Lung (tissue), 12 donors: ENCODE results near the gene PEX10. TPM values are rescaled to one million over a fixed set of nuclear protein-coding genes. Genes with fewer than 3 reads are reported as not detected.
A peak's percentile ranks its signal among the peaks of the same experiment; 100 is the strongest.

Source experiments
- ATAC-seq: fragments of 200-7000 bp; cut with Tn5 transposase; one replicate; pipeline ENCODE4 v1.9.1; 2020; ENCODE audit warnings: moderate number of reproducible peaks; ENCODE audit not compliant: insufficient read depth, low FRiP score
- DNase-seq, 3 donors: peaks; one replicate each; pipeline ENCODE4 v3.0.0-alpha.2; 2013 to 2017
- H3K27ac ChIP-seq, 2 donors: one replicate each; pipeline ENCODE4 v1.5.1; 2013; ENCODE audit warnings: mild to moderate bottlenecking in 2 of 2, moderate library complexity in 2 of 2, control low read depth in 1 of 2, inconsistent platforms in 1 of 2, low read depth in 1 of 2, low read length in 1 of 2
- H3K27me3 ChIP-seq, 3 donors: one replicate each; pipeline ENCODE4 v1.5.1; 2013; ENCODE audit warnings: low read length in 2 of 3; ENCODE audit not compliant: control insufficient read depth in 3 of 3, insufficient read depth in 3 of 3
- H3K36me3 ChIP-seq, 4 donors: one replicate each; pipeline ENCODE4 v1.5.1; 2013; ENCODE audit warnings: low read length in 4 of 4, mild to moderate bottlenecking in 1 of 4, moderate library complexity in 1 of 4; ENCODE audit not compliant: control insufficient read depth in 4 of 4, insufficient read depth in 4 of 4
- H3K4me1 ChIP-seq, 5 donors: one replicate each; pipeline ENCODE4 v1.5.1; 2013; ENCODE audit warnings: low read length in 5 of 5, mild to moderate bottlenecking in 2 of 5, moderate library complexity in 1 of 5; ENCODE audit not compliant: control insufficient read depth in 5 of 5, insufficient read depth in 5 of 5
- H3K4me3 ChIP-seq: one replicate; pipeline ENCODE4 v1.5.1; 2013; ENCODE audit warnings: mild to moderate bottlenecking, control low read depth, moderate library complexity
- H3K9ac ChIP-seq, 2 donors: one replicate each; pipeline ENCODE4 v1.5.1; 2013; ENCODE audit warnings: low read length in 2 of 2, control low read depth in 1 of 2; ENCODE audit not compliant: insufficient read depth in 1 of 2
- H3K9me3 ChIP-seq, 4 donors: one replicate each; pipeline ENCODE4 v1.5.1; 2013; ENCODE audit warnings: low read length in 3 of 4, mild to moderate bottlenecking in 1 of 4, moderate library complexity in 1 of 4; ENCODE audit not compliant: control insufficient read depth in 4 of 4, insufficient read depth in 3 of 4
- CTCF ChIP-seq: IDR thresholded peaks from 2 replicates; pipeline ENCODE4 v1.5.1; 2012; ENCODE audit warnings: mild to moderate bottlenecking; ENCODE audit errors: control extremely low read depth, extremely low read depth
- WGBS, 2 donors: extraction: QIAGEN DNeasy Blood & Tissue Kit; methylation state at CpG; one replicate each; pipeline ENCODE4 v1.1.7; 2013; 5-methylcytosine and 5-hydroxymethylcytosine counted together
- polyA plus RNA-seq, 2 donors: library from polyadenylated mRNA; stranded (reverse); fragments of 200-250 nt; gene quantifications; one replicate each; pipeline ENCODE4 v1.2.1, GENCODE V29; 2013
- total RNA-seq, 2 donors: library from RNA; depleted of rRNA in 1 of 2; stranded (reverse); fragments of >200 nt in 1 of 2; gene quantifications; one replicate each; pipeline ENCODE4 v1.2.1, GENCODE V29; 2014 to 2021
- donor health status: control.
- donor health status: control.
- donor health status: Bipolar disorder and iron deficiency.
- donor health status: healthy.
- donor health status: DM: yes; HTN: yes; CAD: no.

PEX10 gene
- total and polyA plus RNA-seq, 4 donors = 15.7 to 25.4 (median 20.5) TPM

GRCh38 chr1:2411801-2412394, 466 bp downstream of the PEX10 start:
- H3K4me1 ChIP-seq = peaks cover 0 to 22% (median 12%) of the 10 kb centered on the region in 5 donors
- peak overlapping the region; percentile 69 to 84 for H3K27ac ChIP-seq
- DNase-seq = no peak

GRCh38 chr1:2409745-2410144, 2.6 kb downstream of the PEX10 start:
- DNase-seq = no peak
- 93 to 96% methylated on average over 12 of the region's 12 CpGs for WGBS, 2 donors
- no peak overlapping the region for H3K27ac ChIP-seq

More at GRCh38 chr1:2411801-2412394, 466 bp downstream of the PEX10 start:
- Histone ChIP-seq H3K27me3 (no peaks in the 10 kb centered on the region), H3K4me3 (peak overlapping the region; percentile 86), H3K9ac (peak overlapping the region; percentile 52 to 55), H3K36me3 (peaks cover 0 to 26% (median 3%) of the 10 kb centered on the region in 4 donors), H3K9me3 (no peaks in the 10 kb centered on the region)
- WGBS, 2 donors = 5 to 7% methylated on average over 31 to 38 of the region's 38 CpGs
- ATAC-seq = peak; percentile 19
- TF ChIP-seq CTCF = no peak

GRCh38 chr1:2408859-2409276, 3.5 kb downstream of the PEX10 start:
- Histone ChIP-seq H3K36me3 (peaks cover 3 to 51% (median 14%) of the 10 kb centered on the region in 4 donors), H3K9me3 (no peaks in the 10 kb centered on the region), H3K9ac (no peak overlapping the region), H3K27me3 (no peaks in the 10 kb centered on the region), H3K27ac (no peak overlapping the region), H3K4me3 (no peak overlapping the region), H3K4me1 (peaks cover 0 to 16% (median 12%) of the 10 kb centered on the region in 5 donors)
- no peak for TF ChIP-seq CTCF
- WGBS, 2 donors = 87% methylated on average over 12 to 13 of the region's 13 CpGs
- DNase-seq = no peak
- ATAC-seq = no peak

More at GRCh38 chr1:2409745-2410144, 2.6 kb downstream of the PEX10 start:
- Histone ChIP-seq H3K27me3 (no peaks in the 10 kb centered on the region), H3K9me3 (no peaks in the 10 kb centered on the region), H3K4me1 (peaks cover 0 to 21% (median 12%) of the 10 kb centered on the region in 5 donors), H3K4me3 (no peak overlapping the region), H3K9ac (no peak overlapping the region), H3K36me3 (peaks cover 0 to 43% (median 11%) of the 10 kb centered on the region in 4 donors)
- no peak for TF ChIP-seq CTCF
- ATAC-seq = no peak
